ENCODE results near the gene MARCHF3.
"Not testable (repeated sequence)": the region's sequence is repeated elsewhere in the genome, so short reads cannot be mapped to it uniquely, and the experiment has no call there.

Gene MARCHF3

GRCh38 chr5:127046343-127047072 lies 16.1 kb upstream of the MARCHF3 start:
- no peak for DNase-seq (ENCODE audit: low read depth)

GRCh38 chr5:127042593-127042992 lies 12.2 kb upstream of the MARCHF3 start:
- no peak for DNase-seq (ENCODE audit: low read depth)

DNA sequence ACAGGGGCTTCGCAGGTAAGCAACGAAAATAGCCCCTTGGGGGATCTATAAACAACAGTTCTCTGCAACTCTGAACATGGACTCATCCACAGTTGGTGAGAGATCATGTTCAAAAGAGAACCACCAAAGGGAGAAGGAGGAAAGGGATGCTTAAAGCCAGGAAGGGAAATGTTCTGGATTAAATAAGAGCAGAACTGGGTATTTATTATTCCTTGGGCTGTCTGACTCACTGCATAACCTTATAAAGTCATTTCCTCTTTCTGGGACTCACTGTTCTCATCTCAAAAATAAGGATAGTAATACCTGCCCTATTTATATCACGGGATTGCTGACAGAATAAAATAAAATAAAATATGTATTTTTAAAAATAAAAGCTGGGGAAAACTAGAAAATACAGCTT lies 11.2 kb upstream of the MARCHF3 start:
- DNase-seq (ENCODE audit: low read depth): no peak

DNA sequence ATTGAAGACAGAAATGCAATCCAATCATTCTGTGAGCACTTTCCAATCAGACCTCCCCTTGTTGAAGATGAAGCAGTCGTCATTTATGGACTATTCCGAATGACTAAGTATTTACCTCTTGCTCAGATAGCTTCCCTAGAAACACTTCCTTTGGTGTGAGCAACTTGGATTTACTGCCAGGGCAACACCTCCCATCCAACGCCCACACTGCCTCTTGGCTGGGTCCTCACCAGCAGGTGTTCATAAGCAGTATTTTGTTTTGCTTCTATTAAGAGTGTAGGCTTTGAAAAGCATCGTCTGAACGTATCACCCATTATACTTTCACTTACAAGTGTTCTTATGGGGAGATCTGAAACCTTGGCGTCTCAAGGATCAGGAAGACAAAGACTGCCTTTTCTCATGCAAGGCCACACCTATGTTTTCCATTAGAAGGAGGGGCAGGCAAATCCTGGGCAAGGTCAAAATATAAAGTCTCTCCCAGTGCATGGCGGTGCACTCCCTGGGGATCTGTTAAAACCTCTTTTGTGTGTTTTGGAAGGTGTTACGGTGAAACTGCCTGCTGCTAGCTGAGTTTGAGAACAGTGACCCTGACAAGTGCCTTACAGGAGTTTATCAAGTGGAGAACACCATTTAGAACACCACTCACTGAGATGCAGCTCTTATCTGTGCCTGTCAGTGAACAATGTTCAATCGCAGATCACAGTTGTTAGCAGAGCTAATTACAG lies 10.6 kb upstream of the MARCHF3 start:
- no peak for DNase-seq (ENCODE audit: low read depth)

GRCh38 chr5:127038550-127038949 lies 8.2 kb upstream of the MARCHF3 start:
- DNase-seq (ENCODE audit: low read depth): no peak

GRCh38 chr5:127031863-127032232 lies 1.5 kb upstream of the MARCHF3 start:
- no peak for DNase-seq (ENCODE audit: low read depth)

- no peak for DNase-seq (ENCODE audit: low read depth)
These were observed 947 bp upstream of the MARCHF3 start for GRCh38 chr5:127031147-127031862.

GRCh38 chr5:127029581-127030258 lies 638 bp downstream of the MARCHF3 start:
- DNase-seq (ENCODE audit: low read depth): no peak

GRCh38 chr5:127028822-127029457 lies 1.4 kb downstream of the MARCHF3 start:
- no peak for DNase-seq (ENCODE audit: low read depth)

DNA sequence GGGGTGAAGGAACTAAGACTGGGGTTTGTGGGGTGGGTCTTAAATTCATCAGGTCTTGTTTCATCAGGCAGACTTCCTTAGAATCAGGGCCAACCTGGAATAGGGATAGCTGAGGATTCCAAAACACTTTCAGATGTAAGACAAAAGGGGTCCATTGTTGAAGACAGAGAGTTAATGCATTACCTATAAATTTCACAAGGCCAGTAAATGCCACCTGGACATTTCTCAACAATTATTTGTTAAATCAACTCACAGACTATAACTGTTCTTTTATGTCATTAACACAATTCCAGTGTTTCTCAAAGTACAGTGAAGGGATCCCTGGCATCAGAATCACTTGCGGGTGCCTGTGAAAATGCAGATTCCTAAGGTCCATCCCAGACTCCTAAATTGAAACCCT lies 2.8 kb downstream of the MARCHF3 start:
- no peak for DNase-seq (ENCODE audit: low read depth)

DNA sequence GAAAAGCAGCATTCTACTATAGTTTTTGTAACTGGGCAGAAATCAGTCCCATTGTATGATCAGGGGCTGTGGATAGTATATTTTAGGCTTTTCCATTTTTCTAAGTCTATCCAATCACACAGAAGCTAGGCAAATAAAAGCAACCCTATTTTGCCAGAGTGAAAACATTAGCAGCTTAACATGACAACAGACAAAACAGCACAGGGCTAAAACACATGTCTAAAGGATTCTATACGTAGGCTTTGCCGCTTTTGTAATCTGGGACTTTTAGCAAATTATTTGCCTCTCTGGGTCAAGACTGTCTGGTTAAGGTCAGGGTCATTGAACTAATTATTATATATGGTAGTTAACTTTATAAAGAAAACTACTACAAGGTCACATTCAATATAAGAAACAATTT lies 4.2 kb downstream of the MARCHF3 start:
- no peak for DNase-seq (ENCODE audit: low read depth)

DNA sequence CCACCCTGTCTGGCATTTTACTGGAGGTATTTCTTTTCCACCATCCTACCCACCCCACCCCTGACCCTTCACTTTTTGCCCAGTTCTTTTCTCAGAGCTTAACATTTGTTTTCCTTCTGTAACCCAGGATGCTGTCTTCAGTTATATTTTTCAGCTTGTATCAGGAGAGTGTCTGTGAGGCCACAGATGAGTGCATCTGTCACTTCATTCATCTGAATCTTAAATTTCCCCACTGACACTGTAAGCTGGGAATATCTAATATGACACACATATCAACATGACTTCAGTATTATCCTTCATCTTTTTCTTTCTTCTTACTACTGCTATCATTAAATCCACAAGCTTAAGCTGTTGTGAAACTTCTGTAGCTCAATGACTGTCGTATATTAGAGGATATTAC lies 4.9 kb downstream of the MARCHF3 start:
- DNase-seq (ENCODE audit: low read depth): no peak

DNA sequence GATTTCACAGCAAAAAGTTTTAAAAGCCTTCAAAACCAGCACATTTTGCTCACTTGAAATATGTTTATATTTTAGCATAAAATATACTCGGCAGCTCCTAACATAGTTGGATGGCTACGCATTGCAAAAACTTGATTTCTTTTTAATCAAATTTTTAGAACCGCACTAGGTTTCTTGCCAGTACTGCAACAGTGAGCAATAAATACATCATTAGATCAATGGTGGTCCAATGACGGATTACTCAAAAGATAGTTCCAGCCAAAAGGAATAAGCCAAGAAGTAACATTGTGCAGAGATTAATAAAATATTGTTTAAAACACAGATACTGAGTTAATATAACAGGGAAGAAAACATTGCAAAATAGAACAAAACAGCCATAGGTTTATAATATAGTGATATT lies 5.5 kb downstream of the MARCHF3 start:
- DNase-seq (ENCODE audit: low read depth): no peak

GRCh38 chr5:127023552-127024191 lies 6.7 kb downstream of the MARCHF3 start:
- DNase-seq (ENCODE audit: low read depth): not testable (repeated sequence)

DNA sequence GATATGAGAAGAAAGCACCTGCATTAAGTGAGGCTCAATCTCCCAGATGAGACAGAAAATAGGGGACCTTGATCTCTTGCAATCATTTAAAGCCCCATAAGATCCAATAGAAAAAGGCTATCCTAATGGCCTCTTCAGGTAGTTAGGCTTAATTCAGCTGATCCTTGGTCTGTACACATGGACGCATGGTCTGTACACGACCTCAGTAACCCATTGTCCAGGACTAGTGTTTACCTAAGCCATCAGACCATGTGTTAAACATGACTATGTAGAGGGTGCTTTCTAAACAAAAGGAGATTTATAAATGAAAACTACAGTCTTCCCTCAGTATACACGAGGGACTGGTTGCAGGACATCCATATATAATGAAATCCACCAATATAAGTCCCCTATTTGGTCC lies 7.5 kb downstream of the MARCHF3 start:
- no peak for DNase-seq (ENCODE audit: low read depth)

DNA sequence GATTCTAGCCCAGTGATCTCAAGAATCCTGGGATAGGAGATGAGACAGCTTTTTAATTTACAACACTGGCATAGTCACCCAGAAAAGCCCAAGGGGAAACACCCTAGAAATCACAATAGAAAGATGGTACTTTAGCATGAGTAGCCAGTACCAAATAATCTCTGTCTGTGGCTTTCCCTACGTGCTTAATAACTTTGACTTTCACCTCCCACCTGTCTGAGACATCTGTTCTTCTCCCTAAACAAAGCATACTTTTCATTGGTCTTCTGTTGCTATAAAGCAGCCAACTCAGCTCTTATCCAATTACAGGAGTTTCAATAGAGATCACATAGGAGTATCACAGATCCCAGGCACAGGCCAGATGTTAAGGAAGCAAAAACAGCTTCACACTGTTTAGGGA lies 10.4 kb downstream of the MARCHF3 start:
- no peak for DNase-seq (ENCODE audit: low read depth)

GRCh38 chr5:127016722-127017121 lies 13.6 kb downstream of the MARCHF3 start:
- not testable (repeated sequence) for DNase-seq (ENCODE audit: low read depth)

DNA sequence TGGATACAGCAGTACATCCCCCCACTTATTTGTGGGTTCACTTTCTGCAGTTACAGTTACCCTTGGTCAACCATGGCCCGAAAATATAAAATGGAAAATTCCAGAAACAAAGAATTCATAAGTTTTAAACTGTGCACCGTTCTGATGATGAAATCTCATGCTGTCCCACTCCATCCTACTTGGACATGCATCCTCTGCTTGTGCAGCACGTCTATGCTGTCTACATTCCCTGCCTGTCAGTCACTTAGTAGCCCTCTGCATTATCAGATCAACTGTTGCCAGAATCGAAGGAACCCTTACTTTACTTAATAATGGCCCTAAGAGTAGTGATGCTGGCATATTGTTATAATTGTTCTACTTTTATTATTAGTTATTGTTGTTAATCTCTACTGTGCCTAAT lies 14.6 kb downstream of the MARCHF3 start:
- no peak for DNase-seq (ENCODE audit: low read depth)

GRCh38 chr5:127014573-127014972 lies 15.8 kb downstream of the MARCHF3 start:
- DNase-seq (ENCODE audit: low read depth): no peak

GRCh38 chr5:127013407-127013806 lies 17.0 kb downstream of the MARCHF3 start:
- no peak for DNase-seq (ENCODE audit: low read depth)

- peak; percentile 50 for DNase-seq (ENCODE audit: low read depth)
These were observed 17.4 kb downstream of the MARCHF3 start for GRCh38 chr5:127012916-127013315.

All from GM04504 (cell line).